Esophagus squamous epithelium (tissue), 5 donors: Measurements from ENCODE around the gene GBP3. TPM values are rescaled to one million over a fixed set of nuclear protein-coding genes. Genes with fewer than 3 reads are reported as not detected.

ENCODE experiments used
- DNase-seq: peaks from one replicate; lab custom pipeline; 2025; lab: John Stamatoyannopoulos, UW
- H3K27ac ChIP-seq, 4 donors: fragments of 200-600 bp; sonication (generic); one replicate each; pipeline ENCODE4 v1.5.1; 2016 to 2019; ENCODE audit warnings: mild to moderate bottlenecking in 1 of 4
- H3K27me3 ChIP-seq, 4 donors: fragments of 200-600 bp; sonication (generic); 1 replicate in 3 of 4; 2 replicates in 1 of 4; pipeline versions ENCODE4 v1.5.1 to v1.6.0; 2017 to 2021; ENCODE audit warnings: antibody characterized with exemption in 1 of 4
- H3K36me3 ChIP-seq, 3 donors: fragments of 200-600 bp; sonication (generic); one replicate each; pipeline ENCODE4 v1.5.1; 2016 to 2019
- H3K4me1 ChIP-seq, 3 donors: fragments of 200-600 bp; sonication (generic); one replicate each; pipeline ENCODE4 v1.5.1; 2017 to 2019
- H3K4me3 ChIP-seq, 4 donors: fragments of 200-600 bp; sonication (generic); 1 replicate in 3 of 4; 2 replicates in 1 of 4; pipeline ENCODE4 v1.5.1; 2016 to 2019; ENCODE audit warnings: mild to moderate bottlenecking in 2 of 4, moderate library complexity in 1 of 4
- H3K9me3 ChIP-seq, 3 donors: fragments of 200-600 bp; sonication (generic); one replicate each; pipeline ENCODE4 v1.5.1; 2016 to 2019
- POLR2A ChIP-seq, 4 donors: fragments of 450-650 bp; IDR thresholded peaks; one replicate each; pipeline ENCODE4 v1.6.1; 2017; ENCODE audit warnings: antibody characterized with exemption in 4 of 4, mild to moderate bottlenecking in 4 of 4, moderate library complexity in 3 of 4
- WGBS, 2 donors: methylation state at CpG; one replicate each; pipeline ENCODE4 v1.1.5; 2018; 5-methylcytosine and 5-hydroxymethylcytosine counted together
- intact Hi-C: fragments of 100-400 bp; cut with DNase I; formaldehyde crosslinking; loops from one replicate; pipeline ENCODE4 v1.15.0; 2022
- total RNA-seq, 4 donors: library from RNA; depleted of rRNA; stranded (reverse); fragments of >200 nt; gene quantifications; one replicate each; pipeline ENCODE4 v1.1.0, GENCODE V29; 2016
- TF ChIP-seq, protein P1 (sequence below), 6 experiments: fragments of 450-650 bp in 4 of 6; fragments of 200-600 bp in 2 of 6; sonication (generic) in 2 of 6; IDR thresholded peaks; one replicate each; pipeline ENCODE4 v1.5.1; 2016 to 2019; ENCODE audit warnings: antibody characterized with exemption in 6 of 6, mild to moderate bottlenecking in 4 of 6, moderate library complexity in 4 of 6
- donor health status: DM: yes; HTN: yes; CAD: no.

The GBP3 gene, protein sequence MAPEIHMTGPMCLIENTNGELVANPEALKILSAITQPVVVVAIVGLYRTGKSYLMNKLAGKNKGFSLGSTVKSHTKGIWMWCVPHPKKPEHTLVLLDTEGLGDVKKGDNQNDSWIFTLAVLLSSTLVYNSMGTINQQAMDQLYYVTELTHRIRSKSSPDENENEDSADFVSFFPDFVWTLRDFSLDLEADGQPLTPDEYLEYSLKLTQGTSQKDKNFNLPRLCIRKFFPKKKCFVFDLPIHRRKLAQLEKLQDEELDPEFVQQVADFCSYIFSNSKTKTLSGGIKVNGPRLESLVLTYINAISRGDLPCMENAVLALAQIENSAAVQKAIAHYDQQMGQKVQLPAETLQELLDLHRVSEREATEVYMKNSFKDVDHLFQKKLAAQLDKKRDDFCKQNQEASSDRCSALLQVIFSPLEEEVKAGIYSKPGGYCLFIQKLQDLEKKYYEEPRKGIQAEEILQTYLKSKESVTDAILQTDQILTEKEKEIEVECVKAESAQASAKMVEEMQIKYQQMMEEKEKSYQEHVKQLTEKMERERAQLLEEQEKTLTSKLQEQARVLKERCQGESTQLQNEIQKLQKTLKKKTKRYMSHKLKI
- total RNA-seq: 10 to 100 TPM in 3 of 4 donors, 1 to 10 TPM in 1; 9.6 to 16.7 (median 12.9) TPM

DNA sequence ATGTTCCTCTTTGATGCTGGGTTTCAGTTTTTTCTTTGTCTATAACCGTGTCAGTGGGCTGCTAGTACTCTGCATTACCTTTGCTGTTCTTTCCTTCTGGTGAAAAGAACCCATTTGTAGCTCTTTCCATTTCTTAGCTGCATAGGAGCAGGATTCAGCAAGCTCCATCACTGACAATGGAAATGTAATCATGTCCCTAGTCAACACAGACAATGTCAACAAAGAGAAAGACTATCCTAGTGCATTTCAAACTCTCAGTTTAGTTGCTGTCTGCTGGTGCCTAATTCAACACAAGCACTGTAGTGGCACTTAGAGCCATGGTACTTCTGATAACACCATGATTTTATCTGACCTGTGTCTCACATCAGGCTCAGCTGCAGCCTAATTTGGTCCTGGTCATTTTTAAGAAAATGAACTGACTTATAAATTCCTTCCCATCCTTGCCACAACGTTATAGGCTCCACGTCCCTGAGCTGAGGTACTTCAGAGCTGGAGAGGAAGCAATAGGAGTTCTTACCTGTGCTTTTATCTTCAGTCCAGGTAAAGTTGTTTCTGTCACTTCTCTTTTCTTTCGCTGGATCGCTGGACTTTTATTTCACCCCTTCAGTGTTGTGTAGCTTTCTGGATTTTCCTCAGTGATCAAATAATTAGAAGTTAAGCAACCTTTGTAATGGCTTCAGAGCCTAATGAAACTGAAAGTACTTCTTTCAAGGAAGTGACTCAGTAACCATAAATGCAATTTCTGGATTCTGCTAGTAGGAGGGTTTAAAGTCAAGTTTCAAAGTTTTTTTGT lies at the start of gene GBP3:
Gene GBP3 (minus strand): TSS at position 700 of the 793 bp plus-strand sequence. CDS start 2,145 bp downstream, outside the sequence.
- intact Hi-C loops: no loop called here
- no peak for DNase-seq
- WGBS, 2 donors: 4 to 7% methylated on average over 5 of the region's 5 CpGs

DNA sequence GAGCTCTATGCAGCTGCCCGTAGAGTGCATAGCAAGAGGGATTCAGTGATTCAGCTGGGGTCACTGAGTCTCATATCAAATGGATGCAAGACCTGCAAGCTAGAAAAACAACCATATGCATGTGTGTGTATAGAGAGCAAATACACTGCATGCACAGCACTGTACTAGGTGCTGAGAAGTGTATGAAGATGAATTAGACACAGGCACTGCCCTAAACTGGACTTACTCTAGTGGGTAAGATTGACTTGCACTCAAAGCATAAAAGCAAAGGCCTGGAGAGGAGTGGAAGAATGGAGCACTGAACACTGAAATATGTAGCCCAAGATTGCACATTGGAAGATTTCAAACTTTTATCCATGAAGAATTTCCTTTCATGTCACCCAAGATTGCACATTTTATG lies 47.8 kb upstream of the GBP3 start:
- DNase-seq: no peak
- H3K4me3 ChIP-seq: peak overlapping the region in 3 of 4 donors; percentile 26 to 55 (median 26)
- intact Hi-C loops: no loop called here
- H3K9me3 ChIP-seq: peaks cover 0 to 6% (median 0%) of the 10 kb centered on the region in 3 donors
- H3K27ac ChIP-seq: peak overlapping the region in 1 of 4 donors; percentile 38
- 20 to 88% methylated on average over 1 of the region's 1 CpG for WGBS, 2 donors
- peaks cover 0 to 17% (median 5%) of the 10 kb centered on the region in 3 donors for H3K4me1 ChIP-seq
- TF ChIP-seq, protein P1, sequence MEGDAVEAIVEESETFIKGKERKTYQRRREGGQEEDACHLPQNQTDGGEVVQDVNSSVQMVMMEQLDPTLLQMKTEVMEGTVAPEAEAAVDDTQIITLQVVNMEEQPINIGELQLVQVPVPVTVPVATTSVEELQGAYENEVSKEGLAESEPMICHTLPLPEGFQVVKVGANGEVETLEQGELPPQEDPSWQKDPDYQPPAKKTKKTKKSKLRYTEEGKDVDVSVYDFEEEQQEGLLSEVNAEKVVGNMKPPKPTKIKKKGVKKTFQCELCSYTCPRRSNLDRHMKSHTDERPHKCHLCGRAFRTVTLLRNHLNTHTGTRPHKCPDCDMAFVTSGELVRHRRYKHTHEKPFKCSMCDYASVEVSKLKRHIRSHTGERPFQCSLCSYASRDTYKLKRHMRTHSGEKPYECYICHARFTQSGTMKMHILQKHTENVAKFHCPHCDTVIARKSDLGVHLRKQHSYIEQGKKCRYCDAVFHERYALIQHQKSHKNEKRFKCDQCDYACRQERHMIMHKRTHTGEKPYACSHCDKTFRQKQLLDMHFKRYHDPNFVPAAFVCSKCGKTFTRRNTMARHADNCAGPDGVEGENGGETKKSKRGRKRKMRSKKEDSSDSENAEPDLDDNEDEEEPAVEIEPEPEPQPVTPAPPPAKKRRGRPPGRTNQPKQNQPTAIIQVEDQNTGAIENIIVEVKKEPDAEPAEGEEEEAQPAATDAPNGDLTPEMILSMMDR (IDR thresholded peaks at IDR 0.05): no peak
- TF ChIP-seq POLR2A (IDR thresholded peaks at IDR 0.05): no peak
- H3K27me3 ChIP-seq: no peaks in the 10 kb centered on the region
- H3K36me3 ChIP-seq: no peaks in the 10 kb centered on the region

More for the DNA sequence above, at the start of gene GBP3:
- peaks cover 0 to 19% (median 0%) of the 10 kb centered on the region in 3 donors for H3K36me3 ChIP-seq
- peak within 1 kb of the TSS; percentile 82 to 90 (median 88) for H3K27ac ChIP-seq
- peaks cover 2 to 58% (median 13%) of the 10 kb centered on the region in 3 donors for H3K4me1 ChIP-seq
- H3K9me3 ChIP-seq: no peaks in the 10 kb centered on the region
- no peaks in the 10 kb centered on the region for H3K27me3 ChIP-seq
- H3K4me3 ChIP-seq: peak within 1 kb of the TSS; percentile 20 to 70 (median 50)
- no peak for TF ChIP-seq POLR2A (IDR thresholded peaks at IDR 0.05)
- TF ChIP-seq, protein P1 (IDR thresholded peaks at IDR 0.05): no peak

DNA sequence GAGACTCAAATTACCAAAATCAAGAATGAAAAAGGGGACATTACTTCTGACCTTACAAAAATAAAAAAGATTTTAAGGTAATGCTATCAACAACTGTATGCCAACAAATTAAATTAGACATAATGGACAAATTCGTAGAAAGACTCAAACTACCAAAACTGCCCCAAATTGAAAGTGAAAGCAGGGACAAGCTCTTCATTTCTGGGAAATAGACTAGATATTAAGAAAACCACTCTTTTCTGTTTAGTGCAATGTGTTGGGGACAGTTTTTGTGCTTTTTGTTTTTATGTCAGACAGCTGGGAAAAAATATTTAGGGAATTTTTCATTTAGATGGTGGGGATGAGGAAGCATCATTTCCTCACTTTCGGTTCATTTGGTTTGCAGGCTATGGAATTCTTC lies 47.3 kb upstream of the GBP3 start:
- TF ChIP-seq, protein P1 (IDR thresholded peaks at IDR 0.05): no peak
- TF ChIP-seq POLR2A (IDR thresholded peaks at IDR 0.05): no peak
- DNase-seq: no peak
- WGBS, 2 donors: 40 to 45% methylated on average over 2 of the region's 2 CpGs
- H3K9me3 ChIP-seq: peaks cover 0 to 6% (median 0%) of the 10 kb centered on the region in 3 donors
- H3K27me3 ChIP-seq: no peaks in the 10 kb centered on the region
- peaks cover 0 to 19% (median 6%) of the 10 kb centered on the region in 3 donors for H3K4me1 ChIP-seq
- no peaks in the 10 kb centered on the region for H3K36me3 ChIP-seq
- H3K4me3 ChIP-seq: peak overlapping the region; percentile 1 to 55 (median 26)
- peak overlapping the region in 2 of 4 donors; percentile 8 to 38 for H3K27ac ChIP-seq
- intact Hi-C loops: no loop called here

DNA sequence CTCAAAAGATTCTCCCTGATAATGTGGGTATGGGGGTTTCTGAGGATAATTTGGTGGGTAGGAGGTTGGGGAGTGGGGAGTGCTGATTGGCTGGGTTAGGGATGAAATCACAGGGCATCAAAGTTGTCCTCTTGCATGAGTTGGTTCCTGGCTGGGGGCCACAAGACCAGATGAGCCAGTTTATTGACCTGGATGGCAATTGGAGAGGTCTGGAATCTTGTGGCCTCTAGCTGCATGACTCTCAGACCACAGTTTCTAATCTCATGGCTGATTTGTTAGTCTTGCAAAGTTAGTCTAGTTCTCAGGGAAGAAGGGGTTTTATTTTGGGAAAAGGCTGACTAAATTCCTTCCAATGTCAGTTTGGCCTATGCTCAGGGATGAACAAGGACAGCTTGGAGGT lies 45.6 kb upstream of the GBP3 start:
- intact Hi-C loops: no loop called here
- no peak overlapping the region for H3K27ac ChIP-seq
- no peak for DNase-seq
- peaks cover 4 to 33% (median 7%) of the 10 kb centered on the region in 3 donors for H3K4me1 ChIP-seq
- no peaks in the 10 kb centered on the region for H3K36me3 ChIP-seq
- no peaks in the 10 kb centered on the region for H3K27me3 ChIP-seq
- no peak overlapping the region for H3K4me3 ChIP-seq
- TF ChIP-seq, protein P1 (IDR thresholded peaks at IDR 0.05): no peak
- TF ChIP-seq POLR2A (IDR thresholded peaks at IDR 0.05): no peak
- H3K9me3 ChIP-seq: no peaks in the 10 kb centered on the region
